ENCODE results near the gene FXYD6.

Gene FXYD6

DNA sequence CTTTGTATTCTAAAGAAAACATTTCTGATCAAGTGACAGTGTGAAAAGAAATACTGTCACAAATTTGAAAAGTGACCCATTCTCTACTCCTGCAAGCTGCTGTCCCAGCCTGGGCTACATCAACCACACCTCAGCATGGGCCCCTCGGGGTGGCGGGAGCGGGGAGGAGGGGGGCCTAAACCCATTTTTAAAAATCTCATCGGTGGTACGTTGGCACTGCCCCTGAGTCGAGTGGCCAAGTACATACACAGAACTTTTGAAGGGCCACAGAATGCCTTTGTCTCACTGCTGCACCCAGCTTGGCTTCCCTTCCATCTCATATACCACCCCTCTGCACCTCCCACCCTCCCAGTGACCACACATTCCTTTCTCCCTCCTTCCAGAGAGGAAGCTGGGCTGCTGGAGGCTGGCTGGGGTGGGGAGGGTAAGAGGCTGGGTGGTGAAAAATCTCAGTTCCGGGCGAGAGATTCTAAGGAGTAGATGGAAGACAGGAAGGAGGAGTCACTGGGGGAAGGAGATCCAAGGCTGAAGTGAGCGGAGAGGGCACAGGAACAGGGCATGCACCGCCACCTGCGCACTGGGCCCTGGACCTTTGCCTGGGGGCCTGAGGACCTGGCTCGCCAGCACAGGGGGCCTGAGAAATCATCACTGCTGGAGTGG, 21.1 kb downstream of the FXYD6 start:
- Histone ChIP-seq H3K27me3 (no peaks in the 10 kb centered on the region), H3K9me3 (no peaks in the 10 kb centered on the region), H3K27ac (no peak overlapping the region), H3K4me1 (ENCODE audit: control insufficient read depth in 1 of 2, insufficient read depth in 1 of 2, low read depth in 1 of 2, low read length in 1 of 2) (no peaks in the 10 kb centered on the region), H3K36me3 (no peaks in the 10 kb centered on the region), H3K4me3 (ENCODE audit: low read depth in 1 of 2, low read length in 1 of 2) (no peak overlapping the region)
- TF ChIP-seq, protein P1, sequence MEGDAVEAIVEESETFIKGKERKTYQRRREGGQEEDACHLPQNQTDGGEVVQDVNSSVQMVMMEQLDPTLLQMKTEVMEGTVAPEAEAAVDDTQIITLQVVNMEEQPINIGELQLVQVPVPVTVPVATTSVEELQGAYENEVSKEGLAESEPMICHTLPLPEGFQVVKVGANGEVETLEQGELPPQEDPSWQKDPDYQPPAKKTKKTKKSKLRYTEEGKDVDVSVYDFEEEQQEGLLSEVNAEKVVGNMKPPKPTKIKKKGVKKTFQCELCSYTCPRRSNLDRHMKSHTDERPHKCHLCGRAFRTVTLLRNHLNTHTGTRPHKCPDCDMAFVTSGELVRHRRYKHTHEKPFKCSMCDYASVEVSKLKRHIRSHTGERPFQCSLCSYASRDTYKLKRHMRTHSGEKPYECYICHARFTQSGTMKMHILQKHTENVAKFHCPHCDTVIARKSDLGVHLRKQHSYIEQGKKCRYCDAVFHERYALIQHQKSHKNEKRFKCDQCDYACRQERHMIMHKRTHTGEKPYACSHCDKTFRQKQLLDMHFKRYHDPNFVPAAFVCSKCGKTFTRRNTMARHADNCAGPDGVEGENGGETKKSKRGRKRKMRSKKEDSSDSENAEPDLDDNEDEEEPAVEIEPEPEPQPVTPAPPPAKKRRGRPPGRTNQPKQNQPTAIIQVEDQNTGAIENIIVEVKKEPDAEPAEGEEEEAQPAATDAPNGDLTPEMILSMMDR (IDR thresholded peaks at IDR 0.05) = no peak

DNA sequence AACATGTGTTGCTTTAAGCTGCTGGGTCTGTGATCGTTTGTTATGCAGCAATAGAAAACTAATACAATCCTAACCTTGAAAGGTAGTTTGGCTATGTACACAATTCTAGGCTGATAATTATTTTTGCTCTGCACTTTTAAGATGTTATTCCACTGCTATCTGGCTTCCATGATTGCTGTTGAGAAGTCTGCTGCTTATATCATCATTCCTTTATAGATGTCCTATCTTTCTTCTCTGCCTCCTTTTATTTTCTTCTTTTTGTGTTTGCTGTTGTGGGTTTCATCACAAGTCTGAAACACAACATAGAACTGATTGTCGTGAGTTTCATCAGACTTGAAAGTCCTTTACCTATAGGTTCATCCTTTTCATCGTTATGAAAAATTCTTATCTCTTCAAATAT, 24.1 kb downstream of the FXYD6 start:
- no peaks in the 10 kb centered on the region for H3K36me3 ChIP-seq
- TF ChIP-seq, protein P1 (IDR thresholded peaks at IDR 0.05) = no peak

DNA sequence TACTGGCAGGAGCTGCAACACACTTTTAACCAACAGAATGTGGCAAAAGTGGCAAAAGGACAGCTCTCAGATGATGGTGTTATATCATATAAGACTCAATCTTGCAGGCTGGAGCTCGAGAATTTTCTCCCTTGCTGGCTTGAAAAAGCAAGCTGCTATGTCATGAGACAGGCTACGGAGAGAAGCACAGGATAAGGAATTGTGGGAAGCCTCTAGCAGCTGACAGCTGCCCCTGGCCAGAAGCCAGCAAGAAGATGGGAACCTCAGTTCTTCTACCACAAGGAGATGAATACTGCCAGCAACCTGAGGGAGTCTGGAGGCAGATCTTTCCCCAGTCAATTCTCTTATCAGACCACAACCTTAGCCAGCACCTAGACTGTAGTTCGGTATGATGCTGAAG, 24.6 kb downstream of the FXYD6 start:
- H3K27ac ChIP-seq = no peak overlapping the region
- H3K4me3 ChIP-seq (ENCODE audit: low read depth in 1 of 2, low read length in 1 of 2) = no peak overlapping the region
- no peaks in the 10 kb centered on the region for H3K36me3 ChIP-seq
- no peaks in the 10 kb centered on the region for H3K9me3 ChIP-seq
- TF ChIP-seq, protein P1 (IDR thresholded peaks at IDR 0.05) = no peak
- no peaks in the 10 kb centered on the region for H3K4me1 ChIP-seq (ENCODE audit: control insufficient read depth in 1 of 2, insufficient read depth in 1 of 2, low read depth in 1 of 2, low read length in 1 of 2)
- no peaks in the 10 kb centered on the region for H3K27me3 ChIP-seq

More for the DNA sequence above, 24.1 kb downstream of the FXYD6 start:
- Histone ChIP-seq H3K27ac (no peak overlapping the region), H3K27me3 (no peaks in the 10 kb centered on the region), H3K9me3 (no peaks in the 10 kb centered on the region), H3K4me1 (ENCODE audit: control insufficient read depth in 1 of 2, insufficient read depth in 1 of 2, low read depth in 1 of 2, low read length in 1 of 2) (no peaks in the 10 kb centered on the region), H3K4me3 (ENCODE audit: low read depth in 1 of 2, low read length in 1 of 2) (no peak overlapping the region)

DNA sequence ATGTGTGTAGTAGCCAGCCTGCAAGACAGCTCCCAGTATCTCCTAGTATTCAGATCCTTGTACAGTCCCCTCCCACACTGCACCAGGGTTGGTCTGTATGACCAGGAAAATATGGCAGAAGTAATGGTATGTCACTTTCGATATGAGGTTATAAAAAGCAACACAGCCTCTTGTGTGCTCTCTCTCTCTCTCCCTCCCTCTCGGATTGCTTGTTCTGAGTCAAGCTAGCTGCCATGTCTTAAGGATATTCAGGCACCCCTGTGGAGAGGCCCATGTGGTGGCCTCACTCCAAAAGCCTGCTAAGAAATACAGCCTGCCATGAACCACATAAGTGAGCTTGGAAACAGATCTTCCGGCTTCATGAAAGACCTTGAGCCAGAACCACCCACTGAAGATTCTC, 25.4 kb downstream of the FXYD6 start:
- H3K4me3 ChIP-seq (ENCODE audit: low read depth in 1 of 2, low read length in 1 of 2) = no peak overlapping the region
- no peak overlapping the region for H3K27ac ChIP-seq
- no peaks in the 10 kb centered on the region for H3K27me3 ChIP-seq
- H3K9me3 ChIP-seq = no peaks in the 10 kb centered on the region
- H3K4me1 ChIP-seq (ENCODE audit: control insufficient read depth in 1 of 2, insufficient read depth in 1 of 2, low read depth in 1 of 2, low read length in 1 of 2) = no peaks in the 10 kb centered on the region
- no peaks in the 10 kb centered on the region for H3K36me3 ChIP-seq
- TF ChIP-seq, protein P1 (IDR thresholded peaks at IDR 0.05) = no peak

DNA sequence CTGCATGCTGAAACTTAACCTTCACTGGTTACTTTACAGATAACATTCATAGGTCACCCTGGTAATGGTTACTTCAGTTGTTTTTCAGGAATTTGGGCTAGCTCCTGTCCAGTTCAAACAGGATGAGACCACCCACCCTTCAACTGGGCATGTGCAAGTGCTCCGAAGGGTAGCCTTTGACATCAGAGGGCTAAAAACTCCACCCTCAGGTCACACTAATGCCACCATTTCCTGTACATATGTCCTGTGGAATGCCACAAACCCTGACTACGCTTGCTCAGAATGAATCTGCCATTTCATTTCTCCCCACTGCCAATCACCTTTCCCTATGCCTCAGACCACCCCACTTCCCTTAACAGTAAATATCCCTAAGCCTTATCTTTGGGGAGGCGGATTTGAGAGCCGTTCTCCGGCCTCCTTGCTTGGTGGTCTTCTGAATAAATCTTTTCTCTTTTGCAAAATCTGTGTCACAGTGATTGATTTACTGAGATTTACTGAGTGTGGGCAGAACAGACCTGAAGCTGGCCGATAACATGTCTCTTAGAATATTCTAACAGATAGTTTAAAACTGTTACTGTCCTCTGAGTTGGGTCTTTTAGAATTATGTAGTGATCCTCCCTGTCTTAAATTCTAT, 26.6 kb downstream of the FXYD6 start:
- H3K27ac ChIP-seq = no peak overlapping the region
- TF ChIP-seq, protein P1 (IDR thresholded peaks at IDR 0.05) = no peak
- no peaks in the 10 kb centered on the region for H3K27me3 ChIP-seq
- no peak overlapping the region for H3K4me3 ChIP-seq (ENCODE audit: low read depth in 1 of 2, low read length in 1 of 2)
- H3K4me1 ChIP-seq (ENCODE audit: control insufficient read depth in 1 of 2, insufficient read depth in 1 of 2, low read depth in 1 of 2, low read length in 1 of 2) = no peaks in the 10 kb centered on the region
- H3K36me3 ChIP-seq = no peaks in the 10 kb centered on the region
- no peaks in the 10 kb centered on the region for H3K9me3 ChIP-seq
